Subcutaneous adipose tissue (tissue), 4 donors: Measurements from ENCODE around the gene PANK4. TPM values are rescaled to one million over a fixed set of nuclear protein-coding genes. Genes with fewer than 3 reads are reported as not detected.

Experiments
- CTCF ChIP-seq: fragments of 450-650 bp; IDR thresholded peaks from one replicate; pipeline ENCODE4 v1.5.1; 2016; ENCODE audit warnings: low read depth, mild to moderate bottlenecking, control low read depth, antibody characterized with exemption, moderate library complexity
- total RNA-seq, 4 donors: library from RNA; depleted of rRNA; stranded (reverse); fragments of >200 nt; gene quantifications; one replicate each; pipeline ENCODE4 v1.1.0, GENCODE V29; 2016

The PANK4 gene
- total RNA-seq, 4 donors from 2014 or later, result 11.4 to 24.4 (median 21.7) TPM

DNA sequence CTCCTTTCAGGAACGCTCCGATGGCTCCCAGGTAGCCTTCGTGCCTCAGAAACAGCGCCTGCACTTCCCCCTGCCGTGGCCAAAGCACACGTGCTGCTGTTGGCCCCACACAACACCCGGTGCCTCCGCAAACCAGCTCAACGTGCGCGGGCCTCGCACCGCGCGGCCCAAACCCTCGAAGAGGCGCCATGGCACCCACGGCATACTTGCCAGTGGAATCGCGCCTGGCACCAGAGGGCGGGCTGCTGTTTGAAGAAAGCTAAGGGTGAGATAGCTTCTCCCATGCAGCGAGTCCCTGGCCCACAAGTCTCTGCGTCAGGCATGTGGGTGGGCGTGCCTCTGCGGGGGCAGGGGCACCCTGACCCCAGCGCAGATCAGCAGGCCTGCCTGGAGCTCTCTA, 7.9 kb downstream of the PANK4 start:
- TF ChIP-seq CTCF, result no peak

- TF ChIP-seq CTCF, result no peak
These were observed 8.4 kb downstream of the PANK4 start for GRCh38 chr1:2517966-2518365.

- no peak for TF ChIP-seq CTCF
These were observed 9.4 kb downstream of the PANK4 start for GRCh38 chr1:2516946-2517345.

DNA sequence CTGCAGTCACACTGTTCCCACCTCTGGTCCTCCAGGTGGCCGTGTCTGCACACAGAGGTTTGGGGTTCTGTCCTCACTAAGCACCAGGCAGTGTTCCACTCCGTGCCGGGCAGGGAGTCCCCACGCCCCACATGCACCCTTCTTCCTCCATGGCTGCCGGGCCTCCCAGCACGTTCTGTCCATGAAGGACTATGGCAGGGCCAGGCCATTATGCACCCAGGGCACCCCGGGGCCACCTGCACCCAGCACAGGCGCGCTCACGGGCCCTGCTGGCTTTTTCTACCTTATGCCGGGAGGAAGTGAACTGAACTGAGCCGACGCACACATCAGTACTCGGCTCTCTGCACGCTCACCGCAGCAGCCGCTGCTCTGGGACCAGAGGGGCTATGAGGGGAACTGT, 10.3 kb downstream of the PANK4 start:
- TF ChIP-seq CTCF, result no peak

- no peak for TF ChIP-seq CTCF
These were observed 10.7 kb downstream of the PANK4 start for GRCh38 chr1:2515763-2516080.

DNA sequence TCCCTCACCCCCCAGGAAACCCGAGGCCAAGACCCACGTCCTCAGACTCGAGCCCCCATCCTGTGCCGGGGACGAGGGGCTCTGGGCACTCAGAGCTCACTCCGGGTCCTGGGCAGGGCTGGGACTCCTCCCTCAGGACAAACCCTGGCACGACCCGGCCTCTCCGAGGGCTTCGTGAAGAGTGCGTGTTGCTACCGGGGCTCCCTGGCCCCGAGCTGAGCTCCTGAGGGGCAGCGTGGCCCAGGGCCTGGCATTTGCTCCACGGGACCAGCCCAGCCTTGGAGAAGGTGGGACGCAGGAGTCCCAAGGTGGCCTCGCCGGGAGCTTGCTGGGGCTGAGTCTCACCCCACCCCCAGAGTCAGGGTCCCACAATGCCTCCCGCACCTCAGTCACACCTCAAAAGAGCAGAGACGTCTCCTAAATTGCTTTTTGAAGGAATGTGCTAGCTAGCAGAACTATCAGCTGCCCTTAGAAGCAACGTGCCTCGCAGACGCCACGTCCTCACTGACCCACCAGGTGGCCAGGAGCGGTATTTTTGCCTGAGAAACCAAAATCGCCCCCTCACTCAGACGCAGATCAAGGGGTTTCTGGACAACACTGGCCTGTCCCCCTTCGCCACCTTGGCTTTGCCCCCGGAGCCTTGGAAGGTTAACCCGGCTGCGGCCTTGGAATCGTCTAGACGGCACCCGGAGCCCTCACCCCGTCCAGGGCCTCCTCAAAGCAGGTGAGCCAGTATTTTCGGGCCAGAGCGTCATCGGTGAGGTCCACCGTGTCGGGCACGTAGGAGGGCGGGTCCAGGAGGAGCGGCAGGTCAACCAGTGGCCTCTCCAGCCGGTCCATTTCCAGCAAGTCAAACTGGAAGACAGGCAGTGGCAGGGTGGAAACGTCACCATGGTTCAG, 11.3 kb downstream of the PANK4 start:
- no peak for TF ChIP-seq CTCF

DNA sequence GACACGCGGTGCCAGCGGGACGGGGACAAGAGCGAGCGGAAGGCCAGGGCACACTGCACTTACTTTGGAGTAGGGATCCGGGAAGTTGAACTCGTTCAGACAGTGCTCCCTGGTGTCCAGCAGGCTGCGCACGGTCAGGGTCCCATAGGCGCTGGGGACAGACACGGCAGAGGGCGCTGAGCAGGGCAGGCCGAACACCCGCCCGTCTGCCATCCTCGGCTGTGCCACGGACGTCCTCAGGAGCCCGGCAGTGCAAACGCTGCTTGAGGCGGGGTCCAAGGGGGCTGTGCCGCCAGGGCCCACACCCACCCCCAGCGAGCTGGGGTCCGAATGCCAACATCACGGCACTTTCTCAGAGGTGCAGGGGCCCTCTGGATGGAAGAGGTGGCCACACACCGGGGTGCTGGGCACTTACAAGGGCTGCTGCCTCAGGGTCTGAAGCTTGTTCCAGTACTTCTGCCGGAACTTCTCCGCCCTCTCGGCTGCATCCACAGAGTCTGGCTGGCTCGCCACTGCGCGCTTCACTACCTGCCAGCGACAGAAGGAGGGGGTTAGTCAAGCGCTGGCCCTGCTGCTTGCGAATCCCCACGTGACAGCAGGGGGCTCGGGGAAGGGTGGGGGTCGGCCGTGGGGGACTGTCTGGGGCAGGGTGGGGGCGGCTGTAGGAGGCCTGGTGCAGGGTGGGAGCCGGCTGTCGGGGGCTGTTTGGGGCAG, 12.3 kb downstream of the PANK4 start:
- no peak for TF ChIP-seq CTCF
